HTERT RPE-1 (cell line): Measurements from ENCODE around the gene MECP2.

Source experiments
- in situ Hi-C: fragments of 300-500 bp; cut with MboI; formaldehyde crosslinking; loops from 4 replicates; pipeline ENCODE4 v1.14.3; 2020; ENCODE audit warnings: low sequenced_read_pairs

Gene MECP2

DNA sequence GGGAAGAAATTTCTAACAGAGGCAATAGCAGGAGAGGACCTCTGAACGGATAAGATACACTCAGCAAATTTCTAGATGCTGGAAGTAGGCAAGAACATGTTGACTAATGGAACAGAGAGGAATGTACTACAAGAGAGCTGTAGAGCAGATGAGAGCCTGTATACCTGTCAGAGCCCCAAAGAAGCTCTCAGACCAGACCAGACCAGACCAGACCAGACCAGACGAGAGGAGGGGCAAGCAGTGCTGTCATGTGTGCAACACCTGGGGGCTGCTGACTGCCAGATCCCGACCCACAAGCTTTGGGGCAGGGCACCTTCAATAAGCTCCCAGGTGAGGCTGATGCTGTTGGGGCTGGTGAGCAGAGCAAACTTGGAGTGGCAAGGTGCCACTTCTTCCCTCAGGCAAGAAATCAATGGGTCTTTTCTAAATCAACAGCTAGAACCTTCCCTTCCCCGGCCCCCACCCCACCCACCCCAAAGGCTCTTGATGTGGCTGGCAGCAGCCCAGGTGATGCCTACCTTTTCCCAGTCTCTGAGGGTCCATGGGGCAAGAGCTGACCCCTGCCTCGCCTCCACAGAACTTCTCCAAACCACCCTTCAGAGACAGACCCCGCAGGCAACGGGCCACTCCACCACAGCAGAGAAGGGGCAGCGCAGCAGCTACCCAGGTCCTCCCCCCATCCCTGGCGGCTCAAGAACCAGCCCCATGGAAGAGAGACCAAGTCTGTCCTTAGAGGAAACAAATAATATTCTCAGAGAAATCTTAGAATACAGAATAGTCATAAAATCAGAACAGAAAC is 32.7 kb downstream of the MECP2 start:
- in situ Hi-C loops: no loop called here

DNA sequence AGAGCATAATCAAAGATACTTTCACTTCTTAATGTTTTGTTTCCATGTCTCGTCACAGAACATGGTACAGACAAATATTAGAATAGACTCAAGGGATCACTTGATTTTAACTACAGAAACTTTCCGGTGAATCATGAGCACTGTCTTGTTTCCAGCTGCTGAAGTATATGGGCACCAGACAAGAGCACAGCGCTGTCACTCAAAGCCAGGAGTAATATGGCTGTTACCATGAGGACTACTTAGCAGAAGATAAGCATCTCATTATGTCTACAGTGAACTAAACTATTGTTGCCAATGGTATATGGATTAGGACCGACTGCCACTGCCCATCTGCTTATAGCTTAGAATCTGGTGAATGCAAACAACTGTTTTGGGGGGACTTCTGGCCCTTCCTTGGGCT is 34.3 kb downstream of the MECP2 start:
- in situ Hi-C loops: no loop called here

DNA sequence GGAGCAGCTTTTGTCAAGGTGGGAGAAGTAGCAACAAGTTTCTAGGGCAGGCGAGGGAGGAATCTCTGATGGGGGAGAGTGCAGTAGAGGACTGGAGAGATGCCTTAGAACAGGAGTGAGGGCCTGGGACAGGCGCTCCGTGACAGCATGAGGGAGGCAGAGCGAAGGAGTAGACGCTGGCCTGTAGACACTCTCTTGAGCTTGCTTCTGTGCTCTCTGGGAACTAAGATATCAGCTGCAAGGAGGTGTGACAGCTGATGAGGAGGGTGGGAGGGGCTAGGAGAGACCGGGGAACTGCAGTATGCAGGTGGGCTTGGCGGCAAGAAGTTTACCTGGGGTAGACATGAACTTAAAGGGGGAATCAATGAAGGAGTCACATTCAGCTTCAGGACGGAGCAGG is 35.7 kb downstream of the MECP2 start:
- in situ Hi-C loops: no loop called here

DNA sequence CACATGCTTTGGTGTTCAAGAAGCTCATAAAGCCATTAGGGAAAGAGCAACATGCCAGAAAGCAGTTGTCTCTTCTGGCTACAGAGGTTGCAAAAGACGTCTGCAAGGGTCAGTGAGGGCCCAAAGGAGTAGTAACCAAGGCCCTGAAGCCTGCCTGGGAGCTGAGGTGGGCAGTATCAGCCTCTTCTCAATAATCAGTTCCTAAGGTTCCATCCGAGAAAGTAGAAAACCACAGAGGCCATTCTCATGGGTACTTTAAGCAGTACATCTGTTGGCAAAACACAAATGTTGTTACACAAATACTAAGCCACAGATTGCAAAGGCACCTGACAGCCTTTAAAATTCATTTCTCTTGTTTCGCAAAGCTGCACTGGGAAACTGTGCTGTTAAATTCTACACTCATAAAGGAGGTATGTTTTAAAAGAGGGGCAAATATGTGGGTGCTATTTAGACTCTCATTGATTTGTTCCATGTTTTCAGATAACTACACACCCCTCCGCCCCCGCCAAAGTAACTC is 37.7 kb downstream of the MECP2 start:
- in situ Hi-C loops: no loop called here

DNA sequence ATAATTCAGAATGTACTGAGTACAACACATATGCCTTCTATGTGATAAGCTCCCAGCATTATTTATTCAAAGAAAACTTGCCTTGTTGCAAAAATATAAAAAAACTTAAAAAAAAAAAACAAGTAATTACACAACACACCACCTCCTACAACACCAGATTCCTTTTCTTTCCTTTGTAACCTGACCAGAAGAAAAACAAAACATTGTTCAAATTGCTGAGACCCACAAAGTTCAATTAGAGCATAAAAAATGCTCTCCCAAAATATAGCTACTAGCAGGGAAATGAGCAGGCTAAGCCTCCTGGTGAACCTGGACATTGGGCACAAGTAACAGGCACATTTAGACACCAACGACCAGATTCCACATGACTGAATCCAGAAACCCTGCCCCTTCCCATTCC is 38.3 kb downstream of the MECP2 start:
- in situ Hi-C loops: no loop called here

DNA sequence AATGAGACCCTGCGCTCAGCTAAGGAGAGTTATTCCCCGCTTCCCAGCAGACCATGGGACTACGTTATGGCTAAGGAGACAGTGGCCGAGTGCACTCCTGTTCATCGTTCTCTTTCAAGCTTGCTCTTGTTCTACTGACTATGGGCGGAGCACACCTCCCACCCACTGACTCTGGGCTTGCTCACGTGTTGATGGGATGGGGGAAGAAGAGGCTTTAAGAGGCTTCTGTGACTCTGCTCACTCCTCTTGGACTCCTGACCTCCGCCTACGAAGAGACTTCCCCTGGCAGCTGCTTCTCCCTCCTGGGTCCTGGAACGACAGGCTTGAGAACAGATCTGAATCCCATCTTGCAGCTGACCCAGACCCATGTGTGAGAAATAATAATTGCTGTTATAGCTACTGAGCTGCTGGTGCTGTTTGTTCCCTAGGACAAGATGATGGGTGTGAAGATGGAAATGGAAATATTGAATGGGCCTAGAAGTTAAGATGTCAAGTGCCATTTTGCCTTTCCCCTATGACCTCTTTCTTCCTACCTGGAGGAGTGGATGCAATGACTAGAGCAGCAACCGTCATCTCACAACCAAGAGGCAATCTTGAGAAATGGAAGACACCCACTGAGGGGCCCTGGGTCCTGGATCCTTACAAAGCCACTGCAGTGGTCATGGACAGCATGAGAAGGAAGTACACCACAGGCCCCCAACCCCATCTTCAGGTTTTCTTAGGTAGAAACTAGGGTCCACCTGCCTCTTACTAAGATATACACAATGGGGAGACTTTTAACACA is 39.1 kb downstream of the MECP2 start:
- in situ Hi-C loops: no loop called here

DNA sequence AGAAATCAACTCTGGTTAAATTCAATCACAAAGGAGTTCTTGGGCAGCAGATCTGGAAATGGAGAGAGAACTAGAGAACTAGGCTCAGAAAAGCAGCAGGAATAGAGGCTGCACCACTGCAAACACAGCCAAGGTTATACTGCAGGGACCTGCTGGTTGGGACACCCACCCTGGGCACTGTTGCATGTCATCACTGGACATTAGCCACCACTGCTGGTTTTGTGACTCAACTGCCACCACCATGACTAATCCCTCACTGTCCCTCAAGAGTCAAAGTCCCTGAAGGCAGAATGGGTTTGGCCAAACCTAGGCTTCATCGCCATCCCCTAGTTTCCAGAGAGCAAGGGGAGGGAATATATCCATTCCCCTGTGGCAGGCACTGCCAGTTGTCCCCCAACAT is 39.7 kb downstream of the MECP2 start:
- in situ Hi-C loops: no loop called here

DNA sequence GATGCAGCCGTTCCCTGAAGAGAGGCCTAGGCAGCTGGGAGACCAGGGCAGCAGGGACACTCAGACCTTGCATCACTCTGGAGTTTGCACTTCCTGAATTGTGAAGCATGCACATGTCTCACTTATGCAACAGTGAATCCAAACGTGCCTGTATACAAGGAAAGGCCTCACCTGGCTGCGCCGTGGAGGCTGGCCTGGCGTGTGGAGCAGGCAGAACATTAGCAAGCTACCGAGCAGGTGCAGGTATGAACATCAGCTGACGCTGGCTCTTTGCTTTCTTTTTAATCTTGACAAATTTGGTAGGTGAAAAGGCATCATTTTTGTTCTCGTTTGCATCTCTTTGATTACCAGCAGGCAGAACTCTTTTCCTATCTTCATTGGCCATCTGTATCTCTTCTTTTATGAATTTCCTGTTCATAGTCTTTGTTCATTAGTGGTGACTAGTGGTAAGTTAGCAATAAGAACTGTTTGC is 40.7 kb downstream of the MECP2 start:
- in situ Hi-C loops: no loop called here

DNA sequence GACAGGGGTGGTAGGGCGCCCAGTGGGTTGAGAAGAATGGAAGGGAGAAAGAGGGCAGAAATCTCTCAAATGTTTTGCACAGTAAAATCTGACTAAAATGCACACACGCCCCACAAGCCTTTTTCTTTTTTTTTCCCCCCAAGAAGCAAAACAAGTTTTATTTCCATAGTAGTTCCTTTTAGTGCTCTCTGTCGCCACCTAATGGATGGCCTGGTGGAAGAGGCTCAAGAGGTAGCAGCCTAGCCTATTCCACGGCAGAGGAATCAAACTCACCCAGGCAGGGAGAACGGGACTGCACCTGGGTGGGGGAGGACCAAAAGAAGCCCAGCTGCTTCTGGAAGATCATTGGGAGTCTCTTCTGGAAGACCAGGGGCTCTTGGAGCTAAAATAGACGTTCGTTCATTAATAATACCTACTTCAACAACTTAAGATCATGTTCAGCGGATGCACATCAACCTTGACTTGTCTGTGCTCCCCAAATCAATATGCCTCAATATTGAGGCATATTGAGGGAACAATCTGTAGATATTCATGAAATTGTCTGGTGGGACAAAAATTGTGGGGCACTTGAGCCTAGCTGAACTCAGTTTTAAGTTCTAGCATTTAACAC is 46.2 kb downstream of the MECP2 start:
- in situ Hi-C loops: no loop called here

DNA sequence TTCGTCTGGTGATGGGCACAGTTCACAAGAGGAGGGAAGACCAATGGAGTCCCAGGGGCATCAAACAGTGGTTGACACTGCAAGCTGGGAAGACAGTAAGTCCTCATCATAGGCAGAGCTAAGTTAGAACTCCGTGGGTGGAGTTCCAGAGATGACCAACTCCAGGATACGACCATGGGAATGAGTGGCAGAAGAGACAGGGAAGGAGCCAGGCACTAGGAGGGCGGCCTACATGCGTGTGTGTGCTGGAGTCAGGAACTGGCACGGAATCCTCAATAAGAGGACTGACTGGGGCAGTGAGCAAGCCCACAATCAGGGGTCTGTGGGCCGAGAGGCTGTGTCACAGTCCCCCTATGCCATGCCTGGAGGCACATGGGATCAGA is 47.4 kb downstream of the MECP2 start:
- in situ Hi-C loops: no loop called here

DNA sequence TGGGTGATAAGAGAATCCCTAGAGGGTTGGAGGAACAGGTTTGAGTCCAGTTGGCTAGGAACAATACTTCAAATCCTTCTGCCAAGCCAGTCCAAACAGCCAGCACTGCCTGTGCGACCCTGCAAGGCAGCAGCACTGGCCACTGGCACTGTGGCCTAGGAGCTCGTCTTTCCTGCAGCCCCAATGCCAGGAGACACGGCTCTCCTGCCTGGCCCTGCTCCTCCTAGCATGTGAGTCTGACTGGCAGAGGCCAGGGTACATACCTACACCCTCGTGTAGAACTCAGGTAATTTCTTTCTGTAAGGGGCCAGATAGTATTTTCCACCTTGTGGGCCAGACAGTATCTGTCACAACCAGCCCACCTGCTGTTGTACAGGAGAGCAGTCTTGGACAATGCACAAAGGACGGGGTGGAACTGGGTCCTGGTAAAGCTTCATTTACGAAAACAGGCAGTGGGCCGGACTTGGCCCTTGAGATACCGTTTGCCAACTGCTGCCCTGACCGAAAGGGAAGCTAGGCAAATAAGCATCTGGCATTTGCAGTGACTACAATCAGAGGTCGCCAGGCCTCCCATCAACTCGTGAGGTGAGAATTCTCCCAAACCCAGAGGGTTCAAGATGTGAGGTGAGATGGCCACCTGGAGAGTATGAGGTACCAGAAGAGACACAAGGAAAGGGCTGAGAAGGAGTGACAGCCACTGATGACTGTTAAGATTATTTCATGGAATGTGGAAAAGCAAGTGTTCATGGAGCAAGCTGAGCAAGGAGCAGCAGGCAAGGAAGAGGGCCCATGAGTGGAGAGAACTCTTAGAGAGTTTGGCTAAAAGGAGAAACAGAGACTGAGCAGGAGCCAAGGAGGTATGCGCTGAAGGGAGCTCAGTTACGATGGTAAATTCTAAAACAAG is 48.1 kb downstream of the MECP2 start:
- in situ Hi-C loops: no loop called here

DNA sequence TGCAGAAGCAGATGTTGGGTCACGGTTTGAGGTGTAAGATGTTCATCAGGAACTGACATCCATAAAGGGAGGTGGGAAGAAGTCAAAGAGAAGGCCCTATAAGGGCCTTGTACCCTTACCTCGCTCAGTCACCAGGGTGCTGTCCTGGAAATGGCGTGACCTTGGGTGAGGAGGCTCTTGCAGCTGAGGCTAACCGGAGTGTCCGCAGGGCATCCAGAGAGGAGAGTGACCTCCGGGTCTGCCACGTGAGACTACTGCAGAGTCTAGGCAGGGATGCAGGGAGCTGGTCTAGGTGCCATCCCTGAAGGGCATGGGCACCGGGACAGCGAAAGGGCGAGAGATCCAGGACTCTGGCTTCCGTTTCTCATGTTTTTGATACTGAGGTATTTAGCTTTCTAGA is 49.1 kb downstream of the MECP2 start:
- in situ Hi-C loops: no loop called here

DNA sequence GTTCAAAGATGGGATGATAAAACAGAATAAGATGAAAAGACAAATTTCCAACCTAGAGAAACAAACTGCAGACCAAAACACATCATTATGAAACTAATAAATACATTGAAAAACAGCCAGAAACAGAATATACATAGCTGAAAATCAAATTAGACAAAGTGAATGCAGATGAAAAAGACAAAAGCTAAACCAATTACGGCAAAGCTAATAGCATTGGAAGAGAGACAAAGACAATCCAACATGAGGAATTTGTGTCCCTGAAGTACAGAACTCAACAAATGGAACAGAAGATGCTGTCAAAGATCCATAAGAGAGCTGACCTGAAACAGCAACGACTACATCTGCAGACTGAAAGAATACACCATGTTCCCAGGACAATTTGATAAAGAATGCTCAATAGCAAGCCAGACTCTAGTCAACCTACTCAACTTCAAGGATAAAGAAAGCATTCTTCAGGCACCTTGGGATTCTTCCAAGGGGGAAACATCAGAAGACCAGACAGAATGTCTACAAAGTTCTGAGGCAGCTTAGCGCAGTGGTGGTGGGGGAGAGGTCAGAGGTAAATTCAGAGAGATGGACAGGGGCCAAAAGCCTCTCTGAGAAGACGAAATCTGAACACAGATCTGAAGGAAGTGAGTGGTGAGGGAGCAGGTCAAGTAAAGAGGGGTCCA is 50.4 kb downstream of the MECP2 start:
- in situ Hi-C loops: no loop called here

DNA sequence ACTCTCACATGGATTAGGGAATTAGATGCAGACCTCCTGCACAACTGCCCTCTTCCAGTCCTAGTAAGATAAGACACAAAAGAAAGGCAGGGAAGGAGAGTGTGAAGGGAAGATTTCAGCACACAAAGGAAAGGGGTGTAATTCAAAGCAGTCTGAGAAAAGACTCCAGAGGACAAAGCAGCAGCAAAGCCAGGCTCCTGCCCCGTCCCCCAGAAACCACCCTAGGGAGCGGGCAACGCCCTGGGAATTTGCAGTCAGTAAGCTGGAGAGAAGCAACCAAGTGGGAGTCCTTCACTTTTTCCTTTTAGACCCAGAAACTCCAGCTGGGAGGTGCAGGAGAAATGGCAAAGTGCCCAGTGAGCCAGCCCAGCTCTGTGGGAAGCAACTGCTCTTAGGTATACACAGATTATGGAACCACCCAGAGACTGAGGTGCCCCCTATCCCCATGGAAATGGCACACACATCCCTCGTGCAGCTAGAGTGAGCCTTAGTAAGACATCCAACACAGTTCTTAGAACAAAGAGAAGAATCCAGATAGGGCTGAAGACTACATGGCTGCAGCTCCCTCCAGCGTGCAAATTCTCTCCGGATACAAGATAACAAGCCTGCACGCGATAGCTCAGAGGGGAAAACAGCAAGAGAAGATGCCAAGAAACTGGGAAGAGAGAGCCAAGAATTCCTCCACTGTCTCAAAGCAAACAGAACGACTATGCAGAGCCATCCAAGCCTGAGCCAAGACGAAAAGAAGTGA is 51.3 kb downstream of the MECP2 start:
- in situ Hi-C loops: no loop called here

DNA sequence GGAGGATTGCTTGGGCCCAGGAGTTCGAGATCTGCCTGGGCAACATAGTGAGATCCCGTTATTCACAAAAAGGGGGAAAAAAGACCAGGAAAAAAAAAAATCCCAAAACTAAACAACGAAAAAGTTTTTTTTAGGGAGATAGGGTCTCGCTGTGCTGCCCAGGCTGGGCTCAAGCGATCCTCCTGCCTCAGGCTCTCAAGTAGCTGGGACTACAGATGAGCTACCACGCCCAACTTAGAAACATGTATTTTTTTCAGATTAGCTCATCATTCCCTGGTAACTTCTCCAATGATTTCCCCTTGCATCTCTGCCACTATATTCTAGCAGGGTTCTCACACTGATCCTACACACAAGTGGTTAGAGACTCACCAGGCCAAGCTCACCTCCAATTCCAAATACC is 53.4 kb downstream of the MECP2 start:
- in situ Hi-C loops: no loop called here

DNA sequence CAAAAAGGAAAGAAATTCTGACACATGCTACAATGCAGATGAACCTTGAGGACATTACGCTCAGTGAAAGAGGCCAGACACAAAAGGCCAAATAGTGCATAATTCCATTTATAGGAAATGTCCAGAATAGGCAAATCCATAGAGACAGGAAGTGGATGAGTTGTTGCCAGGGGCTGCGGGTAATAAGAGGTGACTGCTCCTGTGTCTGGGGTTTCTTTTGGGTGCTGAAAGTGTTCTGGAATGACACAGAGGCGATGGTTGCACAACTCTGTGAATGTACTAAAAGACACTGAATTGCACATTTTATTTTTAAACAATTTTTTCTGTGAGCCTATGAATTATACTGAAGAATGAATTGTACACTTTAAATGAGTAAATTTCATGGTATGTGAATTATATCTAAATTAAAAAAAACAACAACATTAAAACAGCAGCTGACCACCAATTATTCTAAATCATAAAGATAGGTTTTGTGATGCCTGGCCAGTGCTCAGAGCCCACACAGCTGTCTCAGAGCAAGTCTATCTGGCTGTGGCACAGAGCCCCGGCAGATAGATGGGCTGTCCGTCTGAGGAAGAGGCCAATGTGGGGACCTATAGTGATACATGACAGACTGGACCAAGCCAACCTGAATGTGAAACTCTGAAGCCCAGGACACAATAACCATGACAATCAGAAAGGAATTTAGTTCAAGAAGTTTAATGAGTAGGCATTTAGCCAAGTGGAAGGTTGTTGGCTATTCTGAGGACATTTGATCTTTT is 54.3 kb downstream of the MECP2 start:
- in situ Hi-C loops: no loop called here

DNA sequence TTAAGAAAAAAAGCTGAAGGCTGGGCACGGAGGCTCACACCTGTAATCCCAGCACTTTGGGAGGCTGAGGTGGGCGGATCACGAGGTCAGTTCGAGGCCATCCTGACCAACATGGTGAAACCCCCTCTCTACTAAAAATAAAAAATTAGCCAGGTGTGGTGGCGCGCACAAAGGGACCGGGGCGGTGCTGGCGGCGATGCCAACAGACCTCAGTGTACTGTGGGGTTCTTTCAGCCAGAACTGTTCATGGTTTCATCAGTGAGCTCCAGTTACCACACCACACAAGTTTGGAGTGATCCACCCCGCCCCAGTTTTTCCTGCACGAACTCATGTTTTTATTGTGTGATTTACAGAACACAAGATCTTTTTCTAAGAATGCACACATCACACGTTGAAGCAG is 56.7 kb downstream of the MECP2 start:
- in situ Hi-C loops: no loop called here

DNA sequence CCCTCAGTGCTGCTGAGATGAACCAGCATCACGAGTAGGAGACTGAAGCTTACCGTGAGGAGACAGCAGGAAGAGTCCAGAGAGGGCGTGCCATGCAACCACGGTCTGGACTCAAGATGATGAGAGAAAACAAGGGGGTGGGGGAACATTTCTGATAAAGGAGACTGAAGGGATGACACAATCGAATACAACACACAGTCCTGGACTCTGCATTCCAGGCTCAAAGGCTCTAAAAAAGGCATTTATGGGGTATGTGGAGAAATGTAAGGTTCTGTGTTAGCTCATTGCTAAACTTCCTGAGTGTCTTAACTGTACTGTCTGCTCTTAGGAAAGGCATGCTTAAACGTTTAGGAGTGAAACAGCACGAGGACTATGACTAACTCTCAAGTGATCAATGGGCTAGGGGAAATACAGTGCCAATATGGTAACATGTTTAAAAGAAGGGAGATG is 57.2 kb downstream of the MECP2 start:
- in situ Hi-C loops: no loop called here

DNA sequence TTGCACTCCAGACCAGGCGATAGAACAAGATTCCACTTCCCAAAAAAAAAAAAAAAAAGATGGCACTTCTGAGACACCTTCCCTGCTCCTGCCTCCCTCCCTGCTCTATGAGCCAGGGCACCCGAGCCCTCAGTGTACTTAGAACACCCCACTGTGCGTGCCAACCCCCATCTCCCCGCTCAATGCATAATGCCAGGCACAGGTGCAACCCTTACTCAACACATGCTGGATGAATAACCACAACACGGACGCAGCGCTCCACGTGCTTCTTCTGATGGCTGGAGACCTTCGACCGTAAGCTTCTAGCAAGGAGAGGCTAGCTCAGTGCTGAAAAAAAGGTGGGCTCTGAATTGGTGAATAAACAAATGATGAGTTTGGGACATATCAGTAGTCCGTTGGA is 57.9 kb downstream of the MECP2 start:
- in situ Hi-C loops: no loop called here
